ENCODE results near the gene CACNA1S.

CACNA1S gene

GRCh38 chr1:201147396-201148015 lies 35.3 kb upstream of the CACNA1S start:
- Histone ChIP-seq H3K36me3 (peaks cover 89 to 100% (median 97%) of the 10 kb centered on the region in 11 experiments), H3K9ac (no peak overlapping the region), H3K27ac (no peak overlapping the region), H3K4me2 (no peak overlapping the region), H4K20me1 (peaks cover 0 to 63% (median 16%) of the 10 kb centered on the region in 11 experiments; a peak in 9 of 22 replicates), H3K4me1 (peaks cover 0 to 16% (median 9%) of the 10 kb centered on the region in 10 experiments; a peak in 15 of 20 replicates), H3K4me3 (no peak overlapping the region), H3K9me3 (replicated peaks in 1 of 11) (no peaks in the 10 kb centered on the region), H3K27me3 (no peaks in the 10 kb centered on the region)
- no peak for TF ChIP-seq Cebpa-rat (IDR thresholded peaks at IDR 0.05)

- Histone ChIP-seq H3K36me3 (peaks cover 92 to 100% (median 99%) of the 10 kb centered on the region in 11 experiments), H3K4me2 (no peak overlapping the region)
Observed at GRCh38 chr1:201146626-201147390, 34.6 kb upstream of the CACNA1S start.

GRCh38 chr1:201145816-201146215 lies 33.6 kb upstream of the CACNA1S start:
- H3K27ac ChIP-seq: no peak overlapping the region
- peaks cover 83 to 96% (median 94%) of the 10 kb centered on the region in 11 experiments for H3K36me3 ChIP-seq
- peaks cover 5 to 33% (median 24%) of the 10 kb centered on the region in 10 experiments for H3K4me1 ChIP-seq
- H4K20me1 ChIP-seq: peaks cover 0 to 80% (median 27%) of the 10 kb centered on the region in 11 experiments; a peak in 10 of 22 replicates
- no peaks in the 10 kb centered on the region for H3K27me3 ChIP-seq
- no peak overlapping the region for H3K9ac ChIP-seq
- H3K4me2 ChIP-seq: no peak overlapping the region
- H3K4me3 ChIP-seq: no peak overlapping the region
- no peak for TF ChIP-seq Cebpa-rat (IDR thresholded peaks at IDR 0.05)
- H3K9me3 ChIP-seq (replicated peaks in 1 of 11): no peaks in the 10 kb centered on the region

More at GRCh38 chr1:201146626-201147390, 34.6 kb upstream of the CACNA1S start:
- peaks cover 0 to 70% (median 19%) of the 10 kb centered on the region in 11 experiments; a peak in 11 of 22 replicates for H4K20me1 ChIP-seq
- no peak overlapping the region for H3K4me3 ChIP-seq
- no peak for TF ChIP-seq Cebpa-rat (IDR thresholded peaks at IDR 0.05)
- H3K27ac ChIP-seq: no peak overlapping the region
- H3K9ac ChIP-seq: no peak overlapping the region
- H3K9me3 ChIP-seq (replicated peaks in 1 of 11): no peaks in the 10 kb centered on the region
- H3K27me3 ChIP-seq: no peaks in the 10 kb centered on the region
- peaks cover 0 to 23% (median 14%) of the 10 kb centered on the region in 10 experiments; a peak in 15 of 20 replicates for H3K4me1 ChIP-seq

- H3K27me3 ChIP-seq: no peaks in the 10 kb centered on the region
- no peak overlapping the region for H3K4me3 ChIP-seq
- no peak for TF ChIP-seq Cebpa-rat (IDR thresholded peaks at IDR 0.05)
- peaks cover 12 to 40% (median 31%) of the 10 kb centered on the region in 10 experiments for H3K4me1 ChIP-seq
- no peaks in the 10 kb centered on the region for H3K9me3 ChIP-seq (replicated peaks in 1 of 11)
- H3K4me2 ChIP-seq: no peak overlapping the region
- H3K27ac ChIP-seq: no peak overlapping the region
- H3K9ac ChIP-seq: no peak overlapping the region
- H3K36me3 ChIP-seq: peaks cover 76 to 91% (median 87%) of the 10 kb centered on the region in 11 experiments
- H4K20me1 ChIP-seq: peaks cover 0 to 87% (median 29%) of the 10 kb centered on the region in 11 experiments; a peak in 11 of 22 replicates
Observed at GRCh38 chr1:201145132-201145531, 32.9 kb upstream of the CACNA1S start.

- peaks cover 0 to 91% (median 33%) of the 10 kb centered on the region in 11 experiments; a peak in 11 of 22 replicates for H4K20me1 ChIP-seq
Observed at GRCh38 chr1:201144701-201145100, 32.5 kb upstream of the CACNA1S start.

GRCh38 chr1:201143726-201144635 lies 31.8 kb upstream of the CACNA1S start:
- no peak overlapping the region for H3K9ac ChIP-seq
- peaks cover 70 to 80% (median 76%) of the 10 kb centered on the region in 11 experiments for H3K36me3 ChIP-seq
- no peak overlapping the region for H3K4me3 ChIP-seq
- peaks cover 0 to 96% (median 40%) of the 10 kb centered on the region in 11 experiments; a peak in 13 of 22 replicates for H4K20me1 ChIP-seq
- peaks cover 24 to 51% (median 42%) of the 10 kb centered on the region in 10 experiments for H3K4me1 ChIP-seq
- TF ChIP-seq Cebpa-rat (IDR thresholded peaks at IDR 0.05): no peak
- no peak overlapping the region for H3K4me2 ChIP-seq
- H3K27ac ChIP-seq: no peak overlapping the region
- H3K27me3 ChIP-seq: no peaks in the 10 kb centered on the region
- H3K9me3 ChIP-seq (replicated peaks in 1 of 11): no peaks in the 10 kb centered on the region

More at GRCh38 chr1:201144701-201145100, 32.5 kb upstream of the CACNA1S start:
- H3K4me2 ChIP-seq: no peak overlapping the region
- H3K9me3 ChIP-seq (replicated peaks in 1 of 11): no peaks in the 10 kb centered on the region
- no peak for TF ChIP-seq Cebpa-rat (IDR thresholded peaks at IDR 0.05)
- H3K9ac ChIP-seq: no peak overlapping the region
- H3K27ac ChIP-seq: no peak overlapping the region
- peaks cover 16 to 44% (median 35%) of the 10 kb centered on the region in 10 experiments for H3K4me1 ChIP-seq
- no peak overlapping the region for H3K4me3 ChIP-seq
- H3K27me3 ChIP-seq: no peaks in the 10 kb centered on the region
- H3K36me3 ChIP-seq: peaks cover 72 to 86% (median 82%) of the 10 kb centered on the region in 11 experiments

- Histone ChIP-seq H3K27me3 (no peaks in the 10 kb centered on the region), H3K4me3 (no peak overlapping the region), H3K4me2 (peak overlapping the region in 5 of 11 experiments; percentile 13 to 96 (median 92); a peak in 4 of 22 replicates), H3K4me1 (peaks cover 33 to 60% (median 51%) of the 10 kb centered on the region in 10 experiments), H3K27ac (no peak overlapping the region), H3K9ac (no peak overlapping the region), H3K9me3 (replicated peaks in 1 of 11) (no peaks in the 10 kb centered on the region), H3K36me3 (peaks cover 61 to 71% (median 67%) of the 10 kb centered on the region in 11 experiments), H4K20me1 (peaks cover 0 to 96% (median 46%) of the 10 kb centered on the region in 11 experiments; a peak in 13 of 22 replicates)
- TF ChIP-seq Cebpa-rat (IDR thresholded peaks at IDR 0.05): no peak
Observed at GRCh38 chr1:201142849-201143725, 30.9 kb upstream of the CACNA1S start.

All from BLaER1 treated with 17β-estradiol and CSF1 and Interleukin-3, amounts not matched to agents 10 nM and 100 nM (cell line).